ENCODE data around the gene RBP2.
"Not testable (repeated sequence)": the region's sequence is repeated elsewhere in the genome, so short reads cannot be mapped to it uniquely, and the experiment has no call there.

RBP2 gene

DNA sequence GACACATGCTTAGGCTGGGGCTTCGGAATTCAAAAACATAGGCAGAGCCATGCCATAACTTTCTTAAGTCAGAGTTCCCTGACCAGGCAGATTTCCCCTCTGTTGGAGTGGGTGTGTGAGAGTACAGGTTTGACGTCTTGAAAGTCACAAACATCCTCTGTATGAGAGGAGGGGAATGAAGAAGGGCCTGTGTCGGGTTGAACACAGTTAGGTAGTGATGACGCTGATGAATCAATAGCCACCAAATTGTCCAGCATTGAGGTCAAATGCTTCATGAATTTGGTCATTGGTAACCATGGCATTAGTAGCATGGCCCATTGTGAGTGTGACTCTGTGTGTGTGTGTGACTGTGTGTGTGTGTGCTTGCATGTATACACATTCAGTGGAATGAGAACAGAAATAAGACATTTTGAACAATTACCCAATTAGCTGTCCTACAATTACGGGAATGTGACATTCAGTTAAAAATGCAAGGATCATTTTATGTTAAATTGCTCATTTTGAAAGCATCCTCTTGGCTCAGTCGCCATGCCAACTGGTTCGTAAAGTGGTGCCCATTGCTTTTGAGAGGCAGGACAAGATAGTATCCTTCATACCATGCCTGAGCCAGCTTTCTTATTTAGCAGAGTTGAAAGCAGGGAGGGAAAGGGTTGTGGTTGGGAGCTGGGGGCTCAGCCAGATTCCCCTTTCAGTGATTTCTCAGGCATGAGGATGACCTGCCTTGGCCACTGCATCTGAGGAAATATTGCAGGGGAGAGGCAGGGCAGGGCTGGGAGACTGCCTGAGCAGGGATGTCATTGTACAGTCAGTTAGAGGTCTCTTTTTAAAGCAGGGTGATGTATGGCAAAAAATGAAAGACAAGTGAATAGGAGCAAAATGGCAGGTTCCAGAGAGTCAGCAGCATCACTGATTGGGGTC is 35.4 kb downstream of the RBP2 start:
- FAIRE-seq, result no peak

DNA sequence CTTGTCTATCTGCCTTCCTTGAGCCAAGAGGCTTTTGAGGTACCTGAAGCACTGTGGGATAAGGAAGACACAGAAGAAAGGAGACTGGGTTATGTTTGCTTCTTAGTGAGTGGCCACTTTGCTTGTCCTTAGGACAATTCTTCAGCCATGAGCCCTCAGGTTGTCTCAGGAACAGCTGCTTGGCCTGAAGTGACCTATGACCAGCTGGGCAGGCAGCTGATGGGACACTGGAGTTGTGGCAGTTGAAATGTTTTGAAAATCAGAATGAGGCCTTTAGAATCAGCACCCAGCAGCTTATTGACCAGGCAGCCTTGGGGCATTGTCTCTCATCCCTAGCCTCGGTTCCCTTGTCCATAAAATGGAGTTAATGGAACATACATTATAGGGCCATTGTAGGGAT is 37.0 kb downstream of the RBP2 start:
- FAIRE-seq, result no peak

DNA sequence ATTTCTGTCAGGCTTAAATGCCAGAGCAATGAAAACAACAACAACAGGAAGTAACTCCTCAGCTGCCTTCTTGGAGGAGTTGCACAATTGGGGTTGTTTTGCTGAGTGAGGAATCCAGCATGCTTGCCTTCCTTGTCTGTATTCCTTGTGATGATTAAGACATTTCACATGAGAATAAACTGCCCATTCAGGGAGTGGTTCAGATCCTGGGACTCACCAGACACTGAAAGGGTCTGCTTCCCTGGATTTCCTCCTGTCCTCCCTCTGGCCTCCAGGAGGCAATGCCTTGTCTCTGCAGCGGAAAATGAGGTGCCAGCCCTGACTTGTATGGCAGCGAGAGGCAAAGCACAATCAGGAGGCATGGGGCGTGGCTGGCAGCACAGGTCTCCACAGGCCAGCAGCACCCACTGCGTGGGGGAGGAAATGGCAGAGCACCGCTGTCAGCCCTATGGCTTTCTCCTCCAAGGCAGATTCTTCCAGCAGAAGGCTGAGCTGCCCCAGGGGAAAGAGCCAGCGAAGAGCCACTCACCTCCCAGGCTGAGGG is 41.5 kb downstream of the RBP2 start:
- no peak for FAIRE-seq

DNA sequence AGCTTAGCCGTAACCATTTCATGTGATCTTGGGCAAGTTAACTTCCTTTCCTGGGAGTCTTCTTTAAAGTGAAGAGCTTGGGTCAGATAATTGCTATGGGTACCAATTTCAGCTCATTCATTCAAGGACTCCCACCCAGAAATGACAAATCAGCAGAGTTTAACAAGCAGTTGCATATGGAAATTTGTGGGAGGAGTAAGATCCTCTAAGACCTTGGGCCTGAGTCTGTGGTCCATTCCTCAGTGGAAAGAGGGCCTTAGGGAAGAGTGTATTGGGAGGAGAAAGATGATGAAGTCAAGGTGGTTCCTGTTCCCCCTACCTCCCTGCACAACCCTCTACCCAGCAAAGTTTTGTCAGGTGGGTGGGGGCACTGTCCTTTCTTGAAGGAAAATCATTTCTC is 42.1 kb downstream of the RBP2 start:
- FAIRE-seq, result no peak

DNA sequence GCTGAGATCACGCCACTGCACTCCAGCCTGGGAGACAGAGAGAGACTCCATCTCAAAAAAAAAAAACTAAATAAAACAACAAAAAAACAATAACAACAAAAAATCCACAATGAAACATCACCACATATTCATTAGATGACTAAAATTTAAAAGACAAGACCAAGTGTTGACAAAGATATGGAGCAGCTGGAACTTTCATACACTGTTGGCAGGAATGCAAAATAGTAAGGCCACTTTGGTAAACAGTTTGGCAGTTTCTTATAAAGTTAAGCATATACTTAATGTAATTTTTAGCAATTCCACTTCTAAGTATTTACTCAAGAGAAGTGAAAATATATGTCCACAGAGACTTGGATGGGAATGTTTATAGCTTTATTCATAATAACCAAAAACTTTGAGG is 43.2 kb downstream of the RBP2 start:
- no peak for FAIRE-seq

DNA sequence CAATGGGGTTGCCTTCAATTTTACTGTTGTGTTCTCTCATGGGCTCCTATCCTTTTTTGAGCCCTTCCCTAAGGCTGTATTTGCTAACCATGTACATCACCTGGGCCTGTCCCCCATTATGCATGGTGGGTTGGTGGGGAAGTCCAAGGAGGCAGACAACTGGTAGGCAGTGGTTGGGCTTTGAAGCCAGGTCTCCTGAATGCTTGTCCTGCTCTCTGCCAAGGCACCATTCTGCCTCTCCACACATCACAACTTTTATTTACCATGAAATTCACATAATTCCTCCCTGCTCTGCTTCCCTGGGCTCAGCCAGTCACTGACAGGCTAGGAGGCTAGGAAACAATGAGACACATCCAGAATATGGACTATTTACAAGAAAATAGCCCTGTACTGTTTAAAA is 45.8 kb downstream of the RBP2 start:
- FAIRE-seq, result no peak

DNA sequence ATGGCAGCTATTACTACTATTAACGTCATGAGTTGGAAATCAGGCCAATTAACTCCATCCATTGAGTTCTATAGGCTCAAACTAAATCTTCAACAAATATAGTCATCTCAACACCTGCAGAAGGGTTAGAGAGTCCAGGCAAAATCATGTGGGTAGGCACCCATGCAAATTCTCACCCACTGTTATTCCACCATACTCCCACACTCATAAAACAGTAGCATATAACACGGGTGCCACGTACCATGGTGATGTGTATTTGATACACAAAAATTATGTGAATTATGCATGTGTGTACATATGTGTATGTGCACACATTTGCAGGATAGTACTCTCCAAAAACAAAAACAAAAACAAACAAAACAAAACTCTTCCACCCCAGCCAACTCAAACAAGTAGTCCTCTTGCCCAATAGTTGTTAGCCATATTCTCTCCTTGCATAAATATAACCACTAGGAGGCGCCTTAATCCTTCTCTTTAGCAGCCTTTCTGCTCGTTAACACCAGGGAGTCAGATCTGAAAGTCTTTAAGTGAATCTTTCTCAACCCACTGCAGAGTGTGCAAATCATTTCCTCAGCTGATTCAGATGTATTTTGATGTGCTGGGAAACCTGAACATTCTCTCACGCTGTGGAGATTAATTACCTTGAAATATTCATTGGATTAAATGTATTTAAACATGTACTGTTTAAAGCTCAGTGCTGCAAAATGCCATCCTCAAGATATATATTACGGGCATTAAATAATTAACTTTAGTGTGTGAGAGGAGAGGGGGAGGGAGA is 48.8 kb downstream of the RBP2 start:
- FAIRE-seq, result peak; percentile 98

DNA sequence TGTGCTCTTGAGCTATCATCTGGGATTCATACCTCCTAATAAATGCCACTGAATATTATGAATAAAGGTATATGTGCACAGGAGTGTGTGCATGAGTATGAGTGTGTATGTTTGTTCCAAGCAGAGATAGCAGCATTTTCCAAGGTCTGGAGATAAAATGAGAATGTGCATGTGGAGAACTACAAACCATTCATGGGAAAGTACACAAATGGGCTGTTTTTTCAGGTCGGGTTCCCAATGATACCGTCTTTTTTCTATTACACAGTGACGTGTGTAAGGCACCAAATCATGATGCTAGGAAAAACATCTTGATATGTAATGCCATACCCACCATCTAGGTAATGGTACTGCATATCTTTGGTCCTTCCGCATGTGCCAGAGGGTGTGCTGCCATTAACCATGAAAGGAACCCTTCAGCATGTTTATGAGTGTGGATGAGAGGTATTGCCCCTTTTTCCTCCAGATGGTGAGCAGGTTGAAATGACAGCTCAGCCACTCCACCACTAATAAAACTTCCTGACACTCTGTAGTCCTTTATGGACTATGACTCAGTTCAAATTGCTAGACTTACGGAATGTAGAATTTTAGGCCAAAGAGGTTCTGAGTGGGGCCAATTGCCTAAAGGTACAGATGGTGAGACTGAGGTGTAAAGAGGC is 50.4 kb downstream of the RBP2 start:
- FAIRE-seq, result no peak

DNA sequence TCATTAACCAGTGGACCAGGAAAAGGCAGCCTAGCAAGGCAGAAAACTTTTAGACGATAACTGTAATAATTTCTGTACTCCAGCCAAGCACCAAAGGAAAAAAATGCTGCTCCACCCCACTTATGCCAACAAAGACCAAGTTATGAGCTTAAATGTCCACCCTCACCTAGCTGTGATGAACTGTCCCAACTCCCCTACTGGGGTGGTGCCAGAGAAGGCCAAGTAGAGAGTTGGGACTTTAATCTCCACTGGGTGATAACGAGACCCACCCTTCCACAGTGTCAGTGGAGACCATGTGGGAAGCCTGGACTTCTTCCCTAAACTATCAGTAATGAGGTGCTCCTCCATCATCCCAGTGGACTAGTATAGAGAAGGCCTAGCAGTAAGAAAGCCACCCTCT is 53.1 kb downstream of the RBP2 start:
- FAIRE-seq, result no peak

DNA sequence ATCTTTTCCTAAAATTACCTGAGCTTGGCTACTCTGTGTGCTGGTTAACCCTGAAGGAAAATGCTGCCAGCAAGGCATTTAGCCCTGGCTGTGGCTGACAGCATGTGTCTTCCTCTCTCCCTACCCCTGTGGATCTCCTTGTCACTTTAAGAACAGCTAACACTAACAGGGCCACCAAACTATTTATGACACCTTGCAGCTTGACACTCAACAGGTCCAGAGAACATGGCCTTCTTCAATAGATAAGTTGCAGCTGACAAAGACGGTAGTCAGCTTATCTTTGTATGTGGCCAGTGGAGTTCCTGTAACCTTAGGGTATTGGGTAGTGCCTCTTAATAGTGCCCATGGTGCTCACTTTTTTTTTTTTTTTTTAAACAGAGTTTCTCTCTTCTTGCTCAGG is 54.9 kb downstream of the RBP2 start:
- no peak for FAIRE-seq

DNA sequence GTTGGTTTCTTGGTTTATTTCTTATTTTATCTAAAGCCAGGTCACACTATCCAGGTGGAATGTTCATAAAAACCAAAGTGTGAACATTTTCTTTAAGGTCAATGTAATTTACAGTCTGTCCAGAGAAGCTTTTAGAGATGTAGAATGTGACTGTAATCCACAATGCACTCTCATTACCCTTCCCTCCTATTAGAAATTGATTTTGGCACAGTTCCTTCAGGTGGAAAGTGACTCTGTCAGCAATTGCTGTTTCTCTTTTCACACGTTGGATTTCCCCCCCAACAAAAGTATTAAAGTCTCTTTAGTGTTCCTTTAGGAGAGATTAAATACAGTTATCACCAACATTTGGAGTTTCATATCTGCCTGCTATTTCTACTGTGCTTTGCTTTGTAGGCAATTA is 55.3 kb downstream of the RBP2 start:
- no peak for FAIRE-seq

DNA sequence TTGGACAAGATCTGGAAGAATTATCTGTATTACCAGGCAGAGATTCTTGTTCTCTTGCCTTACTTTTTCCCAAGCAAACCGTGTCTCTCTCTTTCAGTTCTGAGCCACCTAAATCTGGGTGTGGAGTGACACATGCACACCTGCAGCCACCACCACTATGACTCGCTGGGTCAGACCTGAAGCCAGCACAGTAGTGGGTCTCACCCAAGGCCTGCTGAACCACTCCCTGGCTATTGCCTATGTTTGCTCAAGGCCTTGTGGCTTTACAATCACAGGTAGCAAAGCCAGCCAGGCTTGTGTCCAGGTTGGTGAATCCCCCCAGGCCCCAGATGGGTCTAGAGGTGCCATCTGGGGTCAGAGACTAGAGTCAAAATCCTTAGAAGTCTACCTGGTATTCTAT is 58.2 kb downstream of the RBP2 start:
- no peak for FAIRE-seq

DNA sequence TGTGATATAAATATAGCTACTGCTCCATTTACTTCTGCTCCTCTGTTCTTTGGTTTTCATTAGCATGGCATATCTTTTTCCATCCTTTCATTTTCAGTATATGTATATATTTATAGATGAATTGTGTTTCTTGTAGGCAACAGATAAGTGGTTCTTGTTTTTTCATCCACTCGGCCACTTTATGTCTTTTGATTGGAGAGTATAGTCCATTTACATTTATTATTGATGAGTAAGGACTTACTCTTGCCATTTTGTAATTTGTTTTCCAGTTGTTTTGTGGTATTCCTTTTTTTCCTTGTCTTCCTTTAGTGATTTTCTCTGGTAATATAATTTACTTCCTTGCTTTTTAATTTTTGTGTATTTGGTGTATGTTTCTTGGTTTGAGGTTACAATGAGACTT is 60.0 kb downstream of the RBP2 start:
- FAIRE-seq, result no peak

DNA sequence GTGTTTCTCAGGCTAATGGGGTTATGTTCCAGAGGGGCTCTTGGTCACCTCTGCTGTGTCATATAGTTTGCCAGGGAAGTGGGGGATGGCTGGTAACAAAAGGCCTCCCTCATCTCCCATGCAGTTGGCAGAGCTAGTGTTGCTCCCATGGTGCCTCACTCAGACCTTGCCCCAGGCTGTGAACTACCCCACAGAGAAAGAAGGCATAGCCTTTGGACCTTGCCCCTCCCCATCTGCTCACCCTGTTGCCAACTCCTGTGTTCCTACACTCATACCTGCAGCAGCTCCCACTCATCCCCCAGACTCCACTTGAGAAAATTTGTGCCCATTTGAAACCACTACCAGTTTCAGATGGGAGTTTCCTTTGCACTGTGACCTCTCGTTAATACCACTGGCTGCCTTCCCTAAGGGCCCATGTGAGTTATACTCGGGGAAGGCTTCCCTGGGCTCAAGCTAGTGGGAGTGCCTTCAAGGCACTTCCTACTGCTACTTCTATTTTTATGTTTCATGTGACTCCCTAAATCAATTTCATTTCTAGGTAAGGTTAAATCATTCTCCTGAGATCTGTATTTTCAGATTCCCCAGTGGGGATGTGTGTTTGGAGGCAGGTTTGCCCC is 61.6 kb downstream of the RBP2 start:
- FAIRE-seq, result no peak

DNA sequence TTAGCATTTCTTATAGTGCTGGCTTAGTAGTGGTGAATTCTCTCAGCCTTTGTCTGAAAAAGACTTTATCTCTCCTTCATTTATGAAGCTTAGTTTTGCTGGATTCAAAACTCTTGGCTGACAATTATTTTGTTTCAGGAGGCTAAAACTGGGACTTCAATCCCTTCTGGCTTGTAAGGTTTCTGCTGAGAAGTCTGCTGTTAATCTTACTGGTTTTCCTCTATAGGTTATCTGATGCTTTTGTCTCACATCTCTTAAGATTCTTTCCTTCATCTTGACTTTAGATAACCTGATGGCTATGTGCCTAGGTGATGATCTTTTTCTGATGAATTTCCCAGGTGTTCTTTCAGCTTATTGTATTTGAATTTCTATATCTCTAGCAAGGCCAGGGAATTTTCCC is 63.4 kb downstream of the RBP2 start:
- FAIRE-seq, result not testable (repeated sequence)

All from islet of Langerhans (tissue), 1 donor.